Adrenal gland (tissue), 12 donors: ENCODE data around the gene ARIH1. TPM values are rescaled to one million over a fixed set of nuclear protein-coding genes. Genes with fewer than 3 reads are reported as not detected.

ENCODE experiments used
- DNase-seq, 7 donors: peaks; one replicate each; pipeline ENCODE4 v3.0.0-alpha.2; 2019 to 2020
- H3K27ac ChIP-seq, 5 donors: fragments of 200-600 bp; sonication (generic) in 4 of 5; 1 replicate in 3 of 5; 2 replicates in 2 of 5; pipeline versions ENCODE4 v1.5.1 to v1.8.0; 2016 to 2020; ENCODE audit warnings: mild to moderate bottlenecking in 1 of 5
- H3K27me3 ChIP-seq: fragments of 200-600 bp; 2 replicates; pipeline ENCODE4 v1.8.0; 2021
- H3K36me3 ChIP-seq, 2 donors: fragments of 200-600 bp; replicated peaks in 1 of 2; 1 replicate in 1 of 2; 2 replicates in 1 of 2; pipeline versions ENCODE4 v1.5.1 to v1.8.0; 2018 to 2022
- H3K4me1 ChIP-seq, 2 donors: fragments of 200-600 bp; replicated peaks in 1 of 2; 1 replicate in 1 of 2; 2 replicates in 1 of 2; pipeline versions ENCODE4 v1.5.1 to v1.8.0; 2018 to 2021
- H3K4me3 ChIP-seq, 4 donors: fragments of 200-600 bp; sonication (generic) in 3 of 4; one replicate each; pipeline ENCODE4 v1.5.1; 2016 to 2018
- H3K9me3 ChIP-seq, 3 donors: fragments of 200-600 bp; sonication (generic) in 1 of 3; replicated peaks in 1 of 3; 1 replicate in 2 of 3; 2 replicates in 1 of 3; pipeline versions ENCODE4 v1.5.1 to v1.8.0; 2016 to 2021
- POLR2A ChIP-seq, 2 donors: fragments of 450-650 bp; IDR thresholded peaks; one replicate each; pipeline ENCODE4 v1.6.1; 2017; ENCODE audit warnings: antibody characterized with exemption in 2 of 2, mild to moderate bottlenecking in 2 of 2, moderate library complexity in 1 of 2
- WGBS, 4 donors: extraction: QIAGEN DNeasy Blood & Tissue Kit in 2 of 4; methylation state at CpG; one replicate each; pipeline versions ENCODE4 v1.1.5 to v1.1.7; 2013 to 2017; 5-methylcytosine and 5-hydroxymethylcytosine counted together
- intact Hi-C, 2 donors: fragments of 100-400 bp; cut with DNase I; formaldehyde crosslinking; loops; one replicate each; pipeline versions ENCODE4 v1.14.1 to v1.15.0; 2022 to 2023
- polyA plus RNA-seq, 3 donors: library from polyadenylated mRNA; stranded (reverse); fragments of 200-250 nt in 2 of 3; fragments of 350-450 nt in 1 of 3; fragmentation: Illumina TruSeq in 1 of 3; extraction: RNeasy Lipid Tissue Mini Kit (QIAGEN cat#74804) in 1 of 3; gene quantifications; one replicate each; pipeline ENCODE4 v1.2.3, GENCODE V29; 2013 to 2014
- total RNA-seq, 9 donors: library from RNA; depleted of rRNA in 4 of 9; stranded (reverse); fragments of >200 nt in 4 of 9; fragments of 120-200 nt in 1 of 9; fragmentation: NEBNext Ultra II Directional in 1 of 9; extraction: Animal tissue kit (Norgen Biotek cat#: 25700) in 1 of 9; gene quantifications; one replicate each; pipeline versions ENCODE4 v1.1.0 to v1.2.4, GENCODE V29; 2013 to 2023
- TF ChIP-seq, protein P1 (sequence below), 6 experiments: fragments of 450-650 bp in 4 of 6; fragments of 200-600 bp in 2 of 6; sonication (generic) in 1 of 6; IDR thresholded peaks; 1 replicate in 5 of 6; 2 replicates in 1 of 6; pipeline versions ENCODE4 v1.5.1 to v1.8.0; 2016 to 2021; ENCODE audit warnings: antibody characterized with exemption in 6 of 6, mild to moderate bottlenecking in 2 of 6, moderate library complexity in 1 of 6
- donor health status: healthy with polysubstance abuse.
- donor health status: Bipolar disorder and iron deficiency.
- donor health status: DM: yes; HTN: yes; CAD: no.
- donor health status: DM: no; HTN: no; CAD: no.
- donor health status: DM: no; HTN: no; CAD: no.
- donor health status: DM: yes; HTN: yes; CAD: no.

Gene ARIH1
- total and polyA plus RNA-seq, 12 donors: 18.3 to 159 (median 58.8) TPM

GRCh38 chr15:72451224-72451623 lies 22.9 kb upstream of the ARIH1 start:
- DNase-seq: no peak
- Histone ChIP-seq H3K27me3 (no peaks in the 10 kb centered on the region), H3K4me1 (no peaks in the 10 kb centered on the region), H3K9me3 (no peaks in the 10 kb centered on the region), H3K4me3 (no peak overlapping the region), H3K36me3 (no peaks in the 10 kb centered on the region), H3K27ac (no peak overlapping the region)
- intact Hi-C loops: no loop called here
- TF ChIP-seq, protein P1, sequence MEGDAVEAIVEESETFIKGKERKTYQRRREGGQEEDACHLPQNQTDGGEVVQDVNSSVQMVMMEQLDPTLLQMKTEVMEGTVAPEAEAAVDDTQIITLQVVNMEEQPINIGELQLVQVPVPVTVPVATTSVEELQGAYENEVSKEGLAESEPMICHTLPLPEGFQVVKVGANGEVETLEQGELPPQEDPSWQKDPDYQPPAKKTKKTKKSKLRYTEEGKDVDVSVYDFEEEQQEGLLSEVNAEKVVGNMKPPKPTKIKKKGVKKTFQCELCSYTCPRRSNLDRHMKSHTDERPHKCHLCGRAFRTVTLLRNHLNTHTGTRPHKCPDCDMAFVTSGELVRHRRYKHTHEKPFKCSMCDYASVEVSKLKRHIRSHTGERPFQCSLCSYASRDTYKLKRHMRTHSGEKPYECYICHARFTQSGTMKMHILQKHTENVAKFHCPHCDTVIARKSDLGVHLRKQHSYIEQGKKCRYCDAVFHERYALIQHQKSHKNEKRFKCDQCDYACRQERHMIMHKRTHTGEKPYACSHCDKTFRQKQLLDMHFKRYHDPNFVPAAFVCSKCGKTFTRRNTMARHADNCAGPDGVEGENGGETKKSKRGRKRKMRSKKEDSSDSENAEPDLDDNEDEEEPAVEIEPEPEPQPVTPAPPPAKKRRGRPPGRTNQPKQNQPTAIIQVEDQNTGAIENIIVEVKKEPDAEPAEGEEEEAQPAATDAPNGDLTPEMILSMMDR (IDR thresholded peaks at IDR 0.05): no peak
- TF ChIP-seq POLR2A (IDR thresholded peaks at IDR 0.05): no peak
- 87 to 93% (median 91%) methylated on average over 6 to 9 of the region's 9 CpGs for WGBS, 4 donors

GRCh38 chr15:72456684-72457083 lies 17.4 kb upstream of the ARIH1 start:
- Histone ChIP-seq H3K27ac (no peak overlapping the region), H3K9me3 (no peaks in the 10 kb centered on the region), H3K27me3 (no peaks in the 10 kb centered on the region), H3K4me1 (peaks cover 0 to 6% of the 10 kb centered on the region in 2 donors), H3K4me3 (no peak overlapping the region), H3K36me3 (no peaks in the 10 kb centered on the region)
- intact Hi-C loops: no loop called here
- TF ChIP-seq, protein P1 (IDR thresholded peaks at IDR 0.05): no peak
- TF ChIP-seq POLR2A (IDR thresholded peaks at IDR 0.05): no peak
- 92 to 95% (median 93%) methylated on average over 7 of the region's 7 CpGs for WGBS, 4 donors
- DNase-seq: no peak

DNA sequence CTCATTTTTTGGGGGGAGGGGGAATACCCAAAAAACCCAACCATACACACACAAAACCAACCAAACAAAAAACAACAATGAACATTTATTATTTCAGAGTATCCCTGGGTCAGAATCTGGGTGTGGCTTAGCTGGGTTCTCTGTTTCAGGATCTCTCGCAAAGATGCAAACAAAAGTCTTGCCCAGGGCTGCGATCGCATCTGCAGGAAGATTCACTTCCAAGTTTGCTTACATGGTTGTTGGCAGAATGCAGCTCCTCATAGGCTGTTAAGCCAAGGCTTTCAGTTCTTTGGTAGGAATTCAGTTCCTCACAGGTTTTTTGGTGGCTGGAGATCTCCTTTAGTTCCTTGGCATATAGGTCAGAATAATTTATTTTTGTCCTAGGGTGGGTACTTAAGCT lies 13.7 kb upstream of the ARIH1 start:
- WGBS, 4 donors: 90 to 98% (median 94%) methylated on average over 3 of the region's 3 CpGs
- no peaks in the 10 kb centered on the region for H3K27me3 ChIP-seq
- H3K36me3 ChIP-seq: no peaks in the 10 kb centered on the region
- H3K4me3 ChIP-seq: no peak overlapping the region
- no peaks in the 10 kb centered on the region for H3K9me3 ChIP-seq
- intact Hi-C loops: no loop called here
- H3K4me1 ChIP-seq: peaks cover 0 to 6% of the 10 kb centered on the region in 2 donors
- no peak for DNase-seq
- no peak overlapping the region for H3K27ac ChIP-seq
- TF ChIP-seq, protein P1 (IDR thresholded peaks at IDR 0.05): no peak
- no peak for TF ChIP-seq POLR2A (IDR thresholded peaks at IDR 0.05)

DNA sequence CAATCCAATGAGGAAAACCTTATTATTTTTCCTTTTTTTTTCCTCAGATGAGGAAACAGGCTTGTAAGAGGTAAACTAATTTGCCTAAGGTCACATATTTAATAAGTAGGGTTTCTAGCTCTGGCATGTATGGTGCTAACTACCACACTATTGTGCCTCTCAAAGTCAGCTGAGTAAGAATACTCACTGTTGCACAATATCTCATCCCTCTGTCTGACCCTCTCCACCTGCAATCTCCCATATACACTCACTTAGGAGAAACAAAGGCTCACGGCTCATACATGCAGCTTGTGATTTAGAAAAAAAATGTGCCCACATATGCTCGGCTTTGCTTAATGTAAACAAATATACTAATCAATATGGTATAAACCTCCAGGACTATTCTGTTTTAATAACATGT lies 10.4 kb upstream of the ARIH1 start:
- H3K4me3 ChIP-seq: no peak overlapping the region
- H3K9me3 ChIP-seq: no peaks in the 10 kb centered on the region
- TF ChIP-seq, protein P1 (IDR thresholded peaks at IDR 0.05): no peak
- 88 to 93% (median 91%) methylated on average over 2 of the region's 2 CpGs for WGBS, 4 donors
- H3K36me3 ChIP-seq: no peaks in the 10 kb centered on the region
- no peak overlapping the region for H3K27ac ChIP-seq
- no peaks in the 10 kb centered on the region for H3K27me3 ChIP-seq
- intact Hi-C loops: no loop called here
- no peak for DNase-seq
- peaks cover 0 to 6% of the 10 kb centered on the region in 2 donors for H3K4me1 ChIP-seq
